Measurements from ENCODE around the gene GYG2.

DNA sequence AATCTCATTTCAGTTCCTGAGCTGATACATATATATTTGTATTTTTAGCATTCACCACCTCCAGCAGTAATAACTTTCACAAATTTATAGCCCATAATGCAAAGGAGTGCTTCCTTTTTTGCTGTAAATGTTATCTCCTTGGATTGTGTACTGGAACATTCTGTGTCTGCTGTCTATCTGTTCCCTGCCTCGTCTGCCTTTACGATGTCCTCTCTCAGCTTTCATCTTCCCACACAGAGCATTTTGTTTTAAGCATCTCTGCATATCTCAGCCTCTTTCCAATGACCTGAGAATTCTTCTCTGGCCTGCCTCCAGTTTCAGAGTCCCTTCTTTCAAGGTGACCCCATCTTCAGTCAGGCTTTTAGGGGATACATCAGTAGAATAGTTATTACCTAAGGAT lies 43.1 kb downstream of the GYG2 start:
- TF ChIP-seq, protein P1, sequence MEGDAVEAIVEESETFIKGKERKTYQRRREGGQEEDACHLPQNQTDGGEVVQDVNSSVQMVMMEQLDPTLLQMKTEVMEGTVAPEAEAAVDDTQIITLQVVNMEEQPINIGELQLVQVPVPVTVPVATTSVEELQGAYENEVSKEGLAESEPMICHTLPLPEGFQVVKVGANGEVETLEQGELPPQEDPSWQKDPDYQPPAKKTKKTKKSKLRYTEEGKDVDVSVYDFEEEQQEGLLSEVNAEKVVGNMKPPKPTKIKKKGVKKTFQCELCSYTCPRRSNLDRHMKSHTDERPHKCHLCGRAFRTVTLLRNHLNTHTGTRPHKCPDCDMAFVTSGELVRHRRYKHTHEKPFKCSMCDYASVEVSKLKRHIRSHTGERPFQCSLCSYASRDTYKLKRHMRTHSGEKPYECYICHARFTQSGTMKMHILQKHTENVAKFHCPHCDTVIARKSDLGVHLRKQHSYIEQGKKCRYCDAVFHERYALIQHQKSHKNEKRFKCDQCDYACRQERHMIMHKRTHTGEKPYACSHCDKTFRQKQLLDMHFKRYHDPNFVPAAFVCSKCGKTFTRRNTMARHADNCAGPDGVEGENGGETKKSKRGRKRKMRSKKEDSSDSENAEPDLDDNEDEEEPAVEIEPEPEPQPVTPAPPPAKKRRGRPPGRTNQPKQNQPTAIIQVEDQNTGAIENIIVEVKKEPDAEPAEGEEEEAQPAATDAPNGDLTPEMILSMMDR (IDR thresholded peaks at IDR 0.05; ENCODE audit: poor library complexity) = no peak
- no peak for TF ChIP-seq EZH2phosphoT487 (IDR thresholded peaks at IDR 0.05; ENCODE audit: low read depth, severe bottlenecking, unreplicated experiment)

All from hepatocyte (in vitro differentiated cells).